IMR-90 (cell line): ENCODE data around the gene CELSR1.

Experiments
- BHLHE40 ChIP-seq: fragments of 150-350 bp; IDR thresholded peaks from 2 replicates; pipeline ENCODE4 v1.6.1; 2016; ENCODE audit warnings: mild to moderate bottlenecking, low read depth, low read length
- CTCF ChIP-seq: conservative IDR thresholded peaks from 2 replicates; pipeline ENCODE4 v1.5.1; 2012; ENCODE audit warnings: mild to moderate bottlenecking, low read depth, low read length, improper control_type of control experiment
- FOS ChIP-seq: fragments of 150-350 bp; IDR thresholded peaks from 2 replicates; pipeline ENCODE4 v1.6.1; 2016; ENCODE audit warnings: low read depth, low read length
- MAZ ChIP-seq: IDR thresholded peaks from 2 replicates; pipeline ENCODE4 v1.6.1; 2012; ENCODE audit warnings: low read depth, mild to moderate bottlenecking, low read length, improper control_type of control experiment, moderate library complexity, borderline replicate concordance
- POLR2A ChIP-seq: IDR thresholded peaks from 2 replicates; pipeline ENCODE4 v1.6.1; 2012; ENCODE audit warnings: mild to moderate bottlenecking, low read depth, low read length
- RAD21 ChIP-seq: IDR thresholded peaks from 2 replicates; pipeline ENCODE4 v1.6.1; 2012; ENCODE audit warnings: low read length, improper control_type of control experiment
- RCOR1 ChIP-seq: IDR thresholded peaks from 2 replicates; pipeline ENCODE4 v1.6.1; 2012; ENCODE audit warnings: mild to moderate bottlenecking, low read length, improper control_type of control experiment; ENCODE audit not compliant: insufficient replicate concordance

GRCh38 chr22:46463435-46464227 is 73.8 kb downstream of the CELSR1 start:
- TF ChIP-seq CTCF, result no peak
- no peak for TF ChIP-seq FOS
- no peak for TF ChIP-seq MAZ
- no peak for TF ChIP-seq RCOR1
- no peak for TF ChIP-seq BHLHE40
- TF ChIP-seq RAD21, result no peak
- no peak for TF ChIP-seq POLR2A
